Prostate gland (tissue), 2 donors: ENCODE results near the gene SLC26A5.

Experiments used
- CTCF ChIP-seq, 4 experiments: fragments of 200-600 bp in 2 of 4; fragments of 450-650 bp in 2 of 4; sonication (generic) in 2 of 4; IDR thresholded peaks; 1 replicate in 3 of 4; 2 replicates in 1 of 4; pipeline ENCODE4 v1.5.1; 2016 to 2019; ENCODE audit warnings: antibody characterized with exemption in 4 of 4, mild to moderate bottlenecking in 2 of 4, moderate library complexity in 2 of 4
- POLR2A ChIP-seq: fragments of 450-650 bp; IDR thresholded peaks from one replicate; pipeline ENCODE4 v1.6.1; 2016; ENCODE audit warnings: antibody characterized with exemption, mild to moderate bottlenecking
- POLR2AphosphoS5 ChIP-seq: sonication (generic); formaldehyde crosslinking; IDR thresholded peaks from one replicate; pipeline ENCODE4 v1.6.1; 2017; ENCODE audit warnings: antibody characterized with exemption

GRCh38 chr7:103346396-103346795 lies 99.6 kb downstream of the SLC26A5 start:
- TF ChIP-seq CTCF (IDR thresholded peaks at IDR 0.05) (no peak), POLR2A (no peak), POLR2AphosphoS5 (no peak)
